Iris pigment epithelial cell (primary cell): Measurements from ENCODE around the gene AUTS2.

ENCODE experiments used
- DNase-seq: peaks from one replicate; pipeline ENCODE4 v3.0.0-alpha.2; 2011; ENCODE audit warnings: low read depth

AUTS2 gene

DNA sequence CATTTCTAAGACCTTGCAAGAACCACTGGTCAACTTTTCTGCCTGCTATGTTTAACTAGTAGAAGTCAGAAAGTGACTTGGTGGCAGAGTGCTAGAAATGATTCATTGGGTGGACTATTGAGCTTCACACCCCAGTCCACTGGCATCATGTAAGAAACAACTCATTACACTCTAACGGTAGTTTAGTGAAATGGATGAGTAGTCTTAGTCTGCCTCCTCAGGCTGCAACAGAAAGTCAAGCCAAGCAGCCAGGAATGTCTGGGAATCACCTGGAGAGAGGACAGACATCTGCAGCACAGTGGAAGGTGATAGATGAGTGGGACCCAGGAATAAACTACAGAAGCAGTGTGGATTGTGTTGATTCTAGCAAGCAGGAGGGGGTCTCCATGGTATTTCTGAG is 125.4 kb downstream of the AUTS2 start:
- DNase-seq: no peak

DNA sequence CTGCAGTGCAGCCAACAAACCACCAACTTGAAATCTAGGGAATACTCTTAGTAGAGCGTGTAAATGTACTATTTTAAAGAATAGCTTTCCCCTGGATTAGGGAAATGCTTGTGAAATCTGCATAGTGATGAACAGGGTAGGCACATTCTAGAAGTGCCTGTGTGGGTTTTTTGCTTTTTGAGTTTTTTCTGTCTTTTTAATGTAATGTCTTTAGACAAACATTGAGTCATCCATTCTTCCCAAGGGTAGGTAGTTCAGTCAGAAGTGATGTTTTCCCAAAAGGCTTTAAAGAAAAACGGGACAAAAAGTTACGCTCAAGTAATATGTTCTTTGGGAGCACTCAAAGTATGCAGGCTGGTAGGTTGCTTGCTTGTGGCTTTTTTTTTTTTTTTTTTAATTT is 130.0 kb downstream of the AUTS2 start:
- DNase-seq: peak; percentile 4

DNA sequence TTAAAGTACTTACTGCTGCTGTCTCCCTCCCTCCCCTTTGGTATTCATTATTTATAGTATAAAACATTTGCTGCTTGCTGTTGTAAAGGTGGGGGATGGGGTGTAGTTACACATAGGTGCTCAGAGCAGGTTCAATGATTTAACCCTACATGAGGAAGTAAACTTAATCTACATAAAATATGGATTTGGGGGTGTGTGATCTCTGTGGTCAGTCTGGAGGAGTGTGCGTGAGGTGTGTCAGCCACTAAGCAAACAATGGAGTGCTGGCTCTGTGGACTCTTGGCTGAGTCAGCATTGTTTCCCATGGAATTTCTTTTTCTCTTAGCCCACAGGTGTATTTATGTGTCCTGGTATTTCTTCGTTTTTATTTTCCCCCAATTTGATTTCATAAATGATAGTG is 133.9 kb downstream of the AUTS2 start:
- peak; percentile 1 for DNase-seq

DNA sequence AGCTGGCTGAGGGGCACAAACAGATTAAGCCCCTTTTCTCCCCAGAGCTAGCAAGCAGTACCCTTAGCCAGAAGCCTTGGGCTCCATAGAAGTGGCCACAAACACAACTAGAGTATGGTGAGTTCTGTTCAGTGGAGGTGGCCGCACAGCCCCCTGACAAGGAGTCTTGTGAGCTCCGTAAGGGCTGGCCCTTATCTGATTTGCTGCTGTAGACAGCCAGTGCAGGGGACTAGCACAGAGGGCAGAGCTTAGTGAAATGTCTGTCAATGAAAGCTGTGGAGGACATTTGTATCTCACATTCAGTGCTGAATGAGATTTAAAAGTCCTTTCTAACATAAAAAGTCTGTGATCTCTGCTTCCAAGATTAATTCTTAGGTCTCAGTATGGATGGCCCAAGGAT is 137.3 kb downstream of the AUTS2 start:
- DNase-seq: no peak

DNA sequence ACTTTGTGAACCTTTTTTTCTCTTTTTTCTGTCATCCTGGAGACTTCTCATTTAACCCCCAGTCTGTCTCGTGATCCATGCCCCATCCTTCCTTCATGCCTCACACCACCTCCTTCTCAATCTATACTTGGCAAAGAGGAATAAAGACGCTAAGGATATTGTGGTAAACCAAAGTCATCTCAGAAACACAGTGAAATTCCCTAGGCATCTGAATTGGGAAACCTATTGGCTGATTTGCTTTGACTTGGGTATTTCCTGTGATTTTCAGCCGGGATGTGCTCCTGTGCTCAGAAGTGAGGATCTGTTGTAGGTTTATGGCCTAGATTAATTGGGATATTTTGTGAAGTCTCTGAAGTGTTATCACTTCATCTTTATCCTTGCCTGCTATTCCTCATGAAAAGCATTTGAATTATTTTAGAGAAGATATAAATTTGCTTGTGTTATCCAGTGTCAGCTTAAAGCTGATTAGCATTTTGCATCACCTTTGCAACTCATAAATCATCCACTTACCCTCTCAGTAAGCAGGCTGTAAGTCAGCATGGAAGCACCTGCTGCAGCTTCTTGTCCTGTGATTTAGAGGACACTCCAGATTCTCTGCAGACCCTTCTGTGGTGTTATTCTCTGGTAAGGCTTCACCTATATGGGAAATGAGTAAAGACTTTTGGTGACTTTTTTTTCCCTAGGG is 138.0 kb downstream of the AUTS2 start:
- DNase-seq: no peak

DNA sequence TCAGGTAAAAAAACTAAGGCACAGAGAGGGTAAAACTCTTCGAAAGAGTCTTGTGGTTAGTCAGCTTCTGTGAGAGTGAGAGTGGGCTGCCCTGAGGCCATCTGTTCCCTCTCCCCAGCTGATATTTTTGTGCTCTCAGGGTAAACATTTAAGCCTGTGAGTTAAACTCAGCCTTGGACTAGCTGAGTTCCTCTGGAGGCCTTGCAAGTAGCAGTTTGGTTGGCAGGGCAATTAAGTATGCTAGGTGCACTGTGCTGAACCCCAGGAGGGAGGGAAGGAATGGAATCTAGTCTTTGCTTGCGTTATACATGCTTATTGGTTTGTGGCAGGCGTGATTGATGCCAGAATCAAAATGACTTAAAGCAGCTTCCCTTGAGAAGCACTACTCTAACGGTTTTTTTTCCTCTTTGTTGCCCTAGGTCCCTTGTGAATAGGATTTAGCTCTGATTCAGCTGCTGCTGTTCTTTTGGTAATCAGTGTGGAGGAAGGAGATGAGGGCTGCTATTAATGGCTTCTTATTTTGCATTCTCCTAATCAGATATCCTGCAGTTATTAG is 140.2 kb downstream of the AUTS2 start:
- DNase-seq: no peak

DNA sequence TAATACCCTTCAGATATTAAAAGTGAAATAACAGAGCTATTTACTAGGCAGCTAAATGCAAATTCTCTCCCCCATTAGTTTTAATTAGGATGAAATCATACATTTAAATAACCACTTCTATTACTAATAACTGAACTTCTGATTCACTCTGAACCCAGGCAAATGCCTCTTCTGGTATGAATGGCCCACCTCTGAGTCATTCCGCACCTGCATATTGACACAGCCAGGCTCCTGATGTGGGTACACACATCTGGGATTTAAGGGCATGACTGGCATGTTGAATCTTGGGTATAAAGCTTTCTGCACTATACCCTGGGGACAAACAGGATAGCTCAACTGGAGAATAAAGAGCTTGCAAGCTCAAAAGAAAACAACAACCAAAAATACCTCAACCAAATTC is 140.9 kb downstream of the AUTS2 start:
- no peak for DNase-seq

DNA sequence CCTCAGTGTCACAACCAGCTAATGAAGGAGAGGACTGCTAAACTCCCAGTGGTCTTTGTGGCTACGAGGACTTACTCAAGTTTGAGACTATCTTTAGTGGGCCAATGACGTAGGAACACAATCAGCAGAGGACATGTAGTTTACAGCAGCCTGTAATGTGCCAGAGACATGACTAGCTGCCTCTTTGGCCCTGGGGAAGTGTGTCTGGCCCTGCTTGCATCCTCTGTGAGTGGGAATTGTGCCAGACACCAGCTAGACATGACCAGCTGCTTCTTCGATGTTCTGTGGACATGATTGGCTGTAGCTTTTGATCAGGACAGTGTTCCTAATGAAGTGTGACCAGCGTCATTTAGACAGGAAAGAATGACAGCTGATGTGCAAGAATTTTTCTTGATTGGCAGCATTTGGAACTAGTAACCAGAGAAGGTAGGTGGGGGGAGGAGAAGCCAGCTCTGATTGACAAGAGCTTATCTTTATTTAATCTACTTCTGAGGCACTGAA is 141.7 kb downstream of the AUTS2 start:
- no peak for DNase-seq

DNA sequence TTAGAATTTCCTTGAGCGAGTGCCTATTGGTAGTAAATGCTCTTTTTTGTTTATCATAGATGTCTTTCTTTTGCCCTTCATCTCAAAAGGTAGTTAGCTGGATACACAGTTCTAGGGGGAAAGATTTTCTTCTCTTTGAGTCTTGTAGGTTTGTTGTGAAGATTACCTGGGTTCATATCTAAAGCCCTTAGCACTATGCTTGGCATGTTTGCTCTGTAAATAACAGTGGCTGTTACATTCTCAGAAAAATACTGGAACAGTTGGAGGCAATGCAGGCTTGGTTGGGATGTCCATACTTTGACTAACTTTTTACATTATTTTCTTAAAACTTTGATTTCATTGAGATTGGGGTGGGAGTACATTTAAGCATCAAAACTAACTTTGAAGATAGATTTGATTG is 144.0 kb downstream of the AUTS2 start:
- no peak for DNase-seq

DNA sequence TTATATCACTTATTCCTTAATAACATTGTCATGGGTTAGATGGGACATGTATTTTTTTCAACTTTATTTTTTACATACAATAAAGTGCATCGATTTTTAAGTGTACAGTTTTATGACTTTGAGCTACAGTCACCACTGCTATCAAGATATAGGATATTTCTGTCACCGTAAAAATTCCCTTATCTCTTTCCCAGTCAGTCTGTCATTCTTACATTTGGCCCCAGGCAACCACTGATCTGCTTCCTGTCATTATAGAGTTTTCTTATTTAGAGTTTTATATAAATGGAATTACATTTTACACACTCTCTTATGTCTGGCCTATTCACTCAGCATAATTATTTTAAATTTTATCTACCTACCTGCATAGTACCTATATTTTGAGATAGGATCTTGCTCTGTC is 145.2 kb downstream of the AUTS2 start:
- DNase-seq: no peak

DNA sequence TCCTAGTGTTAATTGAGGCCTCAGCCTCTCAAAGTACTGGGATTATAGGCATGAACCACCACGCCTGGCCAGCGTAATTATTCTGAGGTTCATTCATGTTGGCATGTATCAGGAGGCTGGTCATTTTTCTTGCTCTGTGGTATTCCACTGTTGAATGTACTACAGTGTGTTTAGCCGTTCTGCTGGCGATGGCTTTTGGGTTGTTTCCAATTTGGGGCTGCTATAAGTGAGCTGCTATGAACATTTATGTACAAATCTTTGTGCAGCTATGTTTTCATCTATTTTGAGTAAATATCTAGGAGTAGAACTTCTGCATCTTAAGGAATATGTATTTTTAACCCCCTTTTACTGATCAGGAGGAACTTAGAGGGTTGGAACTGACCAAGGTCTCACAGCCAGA is 145.8 kb downstream of the AUTS2 start:
- no peak for DNase-seq

DNA sequence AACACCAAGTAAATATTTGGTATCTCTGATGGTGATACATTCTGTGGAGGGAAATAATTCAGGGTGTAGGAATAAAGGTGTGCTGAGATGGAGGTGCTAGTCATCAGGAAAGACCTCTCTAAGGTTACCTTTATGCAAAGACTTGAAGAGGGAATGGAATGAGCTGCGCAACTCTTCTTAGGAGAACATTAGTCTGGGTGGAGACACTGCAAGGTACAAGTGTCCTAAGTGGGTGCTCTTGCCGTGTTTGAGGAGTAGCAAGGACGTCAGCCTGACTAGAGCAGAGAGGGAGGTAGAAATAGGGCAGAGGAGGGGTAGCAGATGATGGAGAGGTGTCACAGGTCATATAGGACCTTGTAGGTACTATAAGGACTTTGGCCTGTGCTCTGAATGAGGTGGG is 148.1 kb downstream of the AUTS2 start:
- DNase-seq: no peak

DNA sequence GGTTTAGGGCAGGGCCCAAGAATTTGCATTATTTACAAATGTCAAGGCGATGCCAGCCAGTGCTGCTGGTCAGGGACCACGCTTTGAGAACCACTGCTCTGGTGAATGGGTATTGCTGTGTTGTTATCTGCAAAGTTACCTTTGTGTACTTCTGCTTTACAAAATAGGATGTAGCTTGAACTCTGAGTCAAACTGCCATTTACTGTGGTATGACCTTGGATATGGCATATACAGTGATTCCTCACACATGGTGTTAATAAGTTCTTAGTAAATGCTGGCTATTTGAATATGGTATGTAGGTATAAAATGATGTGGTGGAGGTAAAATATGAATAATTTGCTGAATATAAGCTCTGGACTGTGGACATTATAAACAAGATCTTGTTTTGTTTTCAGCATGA is 148.9 kb downstream of the AUTS2 start:
- DNase-seq: no peak

DNA sequence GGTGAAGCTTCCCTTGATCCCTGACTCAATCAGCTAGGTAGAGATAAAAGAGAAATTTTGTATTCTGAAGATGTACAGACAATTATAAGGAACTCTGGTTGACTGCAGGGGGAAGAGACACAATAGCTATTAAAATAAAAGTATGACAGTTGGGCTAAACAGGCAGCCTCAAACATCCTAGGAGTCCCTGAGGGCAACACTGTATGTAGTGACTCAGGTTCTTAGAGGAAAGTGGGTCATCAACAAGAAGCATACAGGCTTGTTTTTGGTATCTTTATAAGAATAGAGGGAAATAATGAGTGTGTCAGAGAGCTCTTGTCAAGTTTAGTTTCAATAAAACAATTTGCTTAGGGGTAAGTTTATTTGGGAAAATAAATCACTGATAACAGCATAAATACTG is 150.3 kb downstream of the AUTS2 start:
- no peak for DNase-seq

DNA sequence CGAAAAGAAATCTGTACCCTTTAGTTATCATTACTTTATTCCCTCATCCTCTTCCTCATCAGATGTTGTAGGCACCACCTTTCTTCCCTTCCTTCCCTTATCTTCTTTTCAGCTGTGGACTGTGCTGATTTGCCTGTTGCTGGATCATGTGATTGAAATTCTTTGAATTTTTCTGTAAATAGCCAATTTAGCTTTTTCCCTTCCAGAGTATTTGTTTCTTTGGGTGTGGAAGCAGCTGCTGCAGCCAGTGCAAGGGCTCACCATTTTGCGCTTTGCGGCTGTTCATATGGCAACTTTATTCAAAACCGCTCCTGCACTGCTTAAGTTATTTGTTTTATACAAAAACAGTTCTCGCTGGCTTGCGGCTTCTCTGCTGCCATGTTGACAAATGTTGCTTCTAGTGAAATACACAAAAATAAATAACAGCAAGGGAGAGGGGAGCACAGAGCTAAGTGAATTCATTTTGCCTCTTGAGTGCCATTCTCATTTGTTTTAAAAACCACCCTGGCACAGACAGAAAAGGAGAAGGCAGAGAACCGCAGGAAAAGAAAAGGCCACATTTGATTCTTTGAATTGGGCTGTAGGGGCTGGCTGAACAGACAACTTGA is 151.2 kb downstream of the AUTS2 start:
- DNase-seq: no peak

DNA sequence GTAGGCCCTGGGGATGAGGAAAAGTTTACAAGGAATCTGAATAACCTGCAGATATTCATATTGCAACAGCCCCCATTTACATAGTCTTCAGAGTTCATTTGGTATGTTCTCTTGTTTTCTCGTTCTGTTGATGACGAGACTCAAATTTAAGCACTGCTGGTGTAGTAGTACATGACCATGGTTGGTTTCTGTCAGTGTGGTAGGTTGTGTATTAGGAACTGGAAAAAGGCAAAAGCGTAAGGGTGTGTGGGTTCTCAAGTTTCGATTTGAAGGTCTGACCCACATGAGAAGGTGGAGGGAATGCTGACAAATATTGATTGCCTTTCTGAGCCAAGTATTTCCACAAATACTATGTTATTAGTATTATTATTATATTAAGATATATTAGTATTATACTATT is 151.7 kb downstream of the AUTS2 start:
- DNase-seq: no peak

DNA sequence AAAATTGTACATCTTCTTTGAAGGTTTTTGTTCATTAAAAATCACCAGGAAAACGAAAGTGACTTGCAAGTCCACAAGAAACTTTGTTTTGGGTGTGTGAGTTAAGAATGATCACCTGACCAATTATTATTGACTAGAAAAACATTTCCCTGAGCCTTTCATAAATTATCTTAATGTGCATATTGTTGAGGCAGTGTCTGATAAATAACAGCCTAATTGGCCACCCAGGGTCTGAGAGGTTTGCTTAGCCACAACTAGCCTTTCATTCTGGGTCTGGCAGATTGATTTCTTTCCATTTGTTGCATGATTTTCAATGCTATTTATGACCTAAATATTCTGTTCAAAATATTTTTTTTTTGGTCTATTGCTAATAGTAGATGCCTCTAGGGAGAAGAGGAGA is 152.8 kb downstream of the AUTS2 start:
- DNase-seq: no peak

DNA sequence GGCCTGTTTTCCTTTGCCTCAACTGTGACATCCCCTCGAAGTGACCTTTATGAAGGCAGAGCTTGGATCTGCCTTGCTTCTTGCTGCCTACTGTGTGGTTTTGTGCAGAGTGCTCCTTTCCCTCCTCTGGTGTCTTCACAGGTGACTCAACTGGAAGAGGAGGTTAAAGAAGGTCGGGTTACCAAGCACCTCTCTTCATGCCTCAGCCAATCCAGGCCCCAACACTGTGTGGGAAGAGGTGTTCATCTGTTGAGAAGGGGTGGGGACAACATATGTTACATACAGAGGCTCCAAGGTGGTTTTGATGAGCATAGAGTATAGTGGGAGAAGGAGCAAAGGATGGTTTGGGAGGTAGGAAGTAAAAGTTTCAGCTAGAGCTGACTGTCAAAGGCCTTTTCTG is 155.7 kb downstream of the AUTS2 start:
- DNase-seq: no peak

DNA sequence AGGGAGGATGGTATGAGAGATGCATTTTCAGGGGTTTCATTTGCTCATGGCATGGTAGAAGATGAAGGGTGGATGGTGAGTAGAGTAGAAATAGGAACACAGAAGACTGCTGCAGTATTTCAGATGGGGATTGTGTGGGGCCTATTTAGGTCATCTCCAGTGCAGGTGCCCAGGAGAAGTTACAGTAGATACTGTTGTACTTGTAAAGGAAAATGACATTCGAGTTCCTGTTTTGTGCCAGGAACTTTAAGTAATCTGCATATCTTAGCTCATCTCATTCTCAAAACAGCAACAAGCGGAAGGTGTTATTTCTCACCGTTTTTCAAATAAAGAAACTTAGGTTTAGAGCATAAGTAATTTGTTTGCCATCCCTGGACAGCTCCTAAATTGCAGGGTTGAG is 156.2 kb downstream of the AUTS2 start:
- no peak for DNase-seq

DNA sequence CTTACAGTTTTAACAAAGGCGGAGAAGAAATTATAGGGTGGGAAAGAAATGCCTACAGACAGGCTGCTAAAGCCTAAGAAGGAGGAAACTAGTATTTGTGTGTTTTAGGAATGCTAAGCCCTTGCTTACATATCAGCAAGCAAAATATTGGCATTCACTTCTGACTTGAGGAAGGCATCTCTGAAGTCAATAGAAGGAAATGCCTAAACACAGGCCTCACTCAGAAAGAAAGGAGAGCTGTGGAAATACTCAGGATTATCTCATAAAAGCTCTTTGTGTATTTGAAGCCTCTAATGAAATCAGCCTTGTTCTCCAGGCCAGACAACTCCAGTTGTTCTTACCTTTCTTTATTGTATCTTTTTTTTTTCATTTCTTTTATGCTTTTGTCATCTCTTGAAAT is 158.0 kb downstream of the AUTS2 start:
- DNase-seq: no peak

DNA sequence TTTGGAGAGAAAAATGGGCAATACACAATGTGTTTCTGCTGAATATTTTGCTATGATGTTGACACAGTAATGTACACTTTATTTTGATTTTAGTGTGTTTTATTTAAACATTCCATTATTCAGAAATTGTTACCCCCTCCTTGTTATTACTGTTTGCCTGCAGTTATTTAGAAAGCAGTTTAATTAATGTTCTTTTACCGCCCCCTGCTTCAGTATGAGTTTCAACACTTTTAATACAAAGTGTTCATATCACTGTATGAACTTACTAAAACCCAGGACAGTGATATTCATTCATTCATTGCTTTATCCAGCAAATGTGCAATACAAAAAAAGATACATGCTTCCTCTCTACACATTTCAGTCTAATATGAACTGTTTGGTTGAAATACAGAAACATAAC is 159.3 kb downstream of the AUTS2 start:
- no peak for DNase-seq

DNA sequence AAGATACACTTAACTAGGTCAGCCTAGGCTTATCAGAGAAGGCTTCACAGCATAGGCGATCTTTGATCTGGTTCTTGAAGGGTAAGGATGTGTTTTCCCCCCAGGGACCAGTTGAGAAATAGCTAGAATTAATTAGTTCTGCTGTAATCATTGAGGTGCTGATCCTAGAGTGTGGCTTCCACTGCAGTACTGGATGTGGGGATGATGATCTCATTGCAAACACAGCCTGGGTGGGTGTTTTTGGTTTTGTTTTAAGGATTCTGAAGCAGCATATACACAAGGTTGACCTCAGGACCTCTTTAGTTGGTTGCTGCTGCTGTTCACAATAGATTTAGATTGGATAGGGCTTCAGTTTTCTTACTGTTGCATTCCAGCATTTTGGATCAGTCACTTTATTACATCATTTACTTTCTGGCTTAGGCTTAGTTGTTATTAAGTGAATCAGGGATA is 159.7 kb downstream of the AUTS2 start:
- no peak for DNase-seq

DNA sequence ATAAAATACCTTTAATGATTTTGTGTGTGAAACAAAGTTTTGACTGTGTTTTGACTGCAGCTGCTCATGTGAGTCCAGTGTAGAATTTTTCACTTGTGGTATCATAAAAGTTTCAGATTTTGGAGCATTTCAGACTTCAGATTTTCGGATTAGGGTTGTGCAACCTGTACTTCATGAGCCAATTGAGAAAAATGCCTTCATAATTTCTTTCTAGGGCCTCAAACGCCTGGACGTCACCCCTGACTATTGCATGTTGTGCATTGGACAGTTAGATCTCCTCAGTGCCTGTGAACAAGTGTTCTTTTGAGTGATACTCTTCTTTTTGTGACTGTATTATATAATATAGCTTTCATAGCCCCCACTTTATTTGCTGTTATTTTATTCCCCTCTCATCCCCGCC is 161.1 kb downstream of the AUTS2 start:
- no peak for DNase-seq
